Testis (tissue), 3 donors: ENCODE measurements around the gene ZNF302. TPM values are rescaled to one million over a fixed set of nuclear protein-coding genes. Genes with fewer than 3 reads are reported as not detected.

ENCODE experiments used
- DNase-seq: peaks from one replicate; pipeline ENCODE4 v3.0.0-alpha.2; 2019
- H3K27ac ChIP-seq, 2 donors: fragments of 200-600 bp; sonication (generic); one replicate each; pipeline ENCODE4 v1.5.1; 2019
- H3K27me3 ChIP-seq: fragments of 200-600 bp; sonication (generic); one replicate; pipeline ENCODE4 v1.5.1; 2019
- H3K36me3 ChIP-seq: fragments of 200-600 bp; sonication (generic); one replicate; pipeline ENCODE4 v1.5.1; 2017; ENCODE audit warnings: low read depth; ENCODE audit errors: missing control alignments
- H3K4me1 ChIP-seq: fragments of 200-600 bp; sonication (generic); one replicate; pipeline ENCODE4 v1.5.1; 2019
- H3K4me3 ChIP-seq, 2 donors: fragments of 200-600 bp; sonication (generic); one replicate each; pipeline ENCODE4 v1.5.1; 2017 to 2019
- H3K9me3 ChIP-seq: fragments of 200-600 bp; sonication (generic); one replicate; pipeline ENCODE4 v1.5.1; 2017
- CTCF ChIP-seq, 3 experiments: fragments of 450-650 bp in 2 of 3; fragments of 200-600 bp in 1 of 3; sonication (generic) in 1 of 3; IDR thresholded peaks; one replicate each; pipeline ENCODE4 v1.5.1; 2016 to 2019; ENCODE audit warnings: antibody characterized with exemption in 3 of 3, mild to moderate bottlenecking in 2 of 3, moderate library complexity in 1 of 3
- POLR2A ChIP-seq: fragments of 450-650 bp; IDR thresholded peaks from one replicate; pipeline ENCODE4 v1.6.1; 2017; ENCODE audit warnings: antibody characterized with exemption, mild to moderate bottlenecking, moderate library complexity
- WGBS, 2 donors: methylation state at CpG; one replicate each; pipeline ENCODE4 v1.1.5; 2018; 5-methylcytosine and 5-hydroxymethylcytosine counted together
- intact Hi-C: fragments of 100-400 bp; cut with DNase I; formaldehyde crosslinking; loops from one replicate; pipeline ENCODE4 v1.15.1; 2023; ENCODE audit warnings: low total_unique reads
- polyA plus RNA-seq: library from polyadenylated mRNA; stranded (reverse); fragments of 350-450 nt; fragmentation: Illumina TruSeq; extraction: RNeasy Lipid Tissue Mini Kit (QIAGEN cat#74804); gene quantifications from one replicate; pipeline ENCODE4 v1.2.3, GENCODE V29; 2014; ENCODE audit warnings: low read depth, low replicate concordance; ENCODE audit not compliant: insufficient read depth
- total RNA-seq, 2 donors: library from RNA; depleted of rRNA; stranded (reverse); fragments of >200 nt; gene quantifications; one replicate each; pipeline ENCODE4 v1.2.3, GENCODE V29; 2016

The ZNF302 gene
- total and polyA plus RNA-seq, 3 donors from 2014 or later, result 24.1 to 50.8 (median 36.7) TPM

- Histone ChIP-seq H3K36me3 (no peaks in the 10 kb centered on the region), H3K9me3 (no peaks in the 10 kb centered on the region), H3K27ac (no peak overlapping the region), H3K4me1 (peaks cover 6% of the 10 kb centered on the region), H3K27me3 (no peaks in the 10 kb centered on the region), H3K4me3 (no peak overlapping the region)
- intact Hi-C loops, result no loop called here
- DNase-seq, result no peak
- WGBS, 2 donors, result 82 to 93% methylated on average over 5 to 6 of the region's 7 CpGs
- TF ChIP-seq POLR2A, result no peak
- TF ChIP-seq CTCF (IDR thresholded peaks at IDR 0.05), result no peak
Measured at GRCh38 chr19:34669305-34669704, 8.2 kb upstream of the ZNF302 start.

- no peak for TF ChIP-seq CTCF (IDR thresholded peaks at IDR 0.05)
- no peak for TF ChIP-seq POLR2A
- Histone ChIP-seq H3K27ac (no peak overlapping the region), H3K4me1 (peaks cover 4% of the 10 kb centered on the region), H3K36me3 (no peaks in the 10 kb centered on the region), H3K4me3 (no peak overlapping the region), H3K27me3 (no peaks in the 10 kb centered on the region), H3K9me3 (no peaks in the 10 kb centered on the region)
- no peak for DNase-seq
- intact Hi-C loops, result no loop called here
- 94% methylated on average over 3 of the region's 3 CpGs for WGBS, 2 donors
Measured at GRCh38 chr19:34671972-34672371, 5.5 kb upstream of the ZNF302 start.

- no peaks in the 10 kb centered on the region for H3K36me3 ChIP-seq
- H3K4me3 ChIP-seq, result no peak overlapping the region
- H3K27me3 ChIP-seq, result no peaks in the 10 kb centered on the region
- DNase-seq, result no peak
- H3K27ac ChIP-seq, result no peak overlapping the region
- intact Hi-C loops, result no loop called here
- TF ChIP-seq POLR2A, result no peak
- TF ChIP-seq CTCF (IDR thresholded peaks at IDR 0.05), result no peak
- H3K9me3 ChIP-seq, result no peaks in the 10 kb centered on the region
- WGBS, 2 donors, result 64 to 69% methylated on average over 3 of the region's 3 CpGs
- H3K4me1 ChIP-seq, result no peaks in the 10 kb centered on the region
Measured at GRCh38 chr19:34673590-34673989, 3.9 kb upstream of the ZNF302 start.

- H3K27ac ChIP-seq, result no peak overlapping the region
- TF ChIP-seq POLR2A (no peak), CTCF (IDR thresholded peaks at IDR 0.05) (no peak)
- H3K36me3 ChIP-seq, result no peaks in the 10 kb centered on the region
- no peaks in the 10 kb centered on the region for H3K27me3 ChIP-seq
- no peaks in the 10 kb centered on the region for H3K9me3 ChIP-seq
- no peaks in the 10 kb centered on the region for H3K4me1 ChIP-seq
- DNase-seq, result no peak
- WGBS, 2 donors, result 68 to 74% methylated on average over 3 of the region's 3 CpGs
- H3K4me3 ChIP-seq, result peak overlapping the region; percentile 15 to 41
- intact Hi-C loops, result loop anchor here (5.0 kb wide), 1 partner anchor 57 kb away; the partner anchor contains the start of gene ZNF181
Measured at GRCh38 chr19:34675250-34675649, 2.2 kb upstream of the ZNF302 start.

GRCh38 chr19:34675919-34676318 is 1.6 kb upstream of the ZNF302 start:
- DNase-seq, result peak; percentile 78
- intact Hi-C loops, result loop anchor here (5.0 kb wide), 1 partner anchor 56 kb away; the partner anchor contains the start of gene ZNF181
- 53 to 84% methylated on average over 9 of the region's 9 CpGs for WGBS, 2 donors

More at GRCh38 chr19:34675919-34676318, 1.6 kb upstream of the ZNF302 start:
- Histone ChIP-seq H3K4me3 (peak overlapping the region; percentile 78 to 83), H3K9me3 (no peaks in the 10 kb centered on the region), H3K4me1 (no peaks in the 10 kb centered on the region), H3K27me3 (no peaks in the 10 kb centered on the region), H3K36me3 (no peaks in the 10 kb centered on the region), H3K27ac (no peak overlapping the region)
- TF ChIP-seq CTCF (IDR thresholded peaks at IDR 0.05) (no peak), POLR2A (no peak)
